HL-60 (cell line): ENCODE results near the gene RIPOR2.

ENCODE experiments used
- DNase-seq, 2 experiments: peaks; one replicate each; pipeline ENCODE4 v3.0.0-alpha.2; 2010 to 2020; ENCODE audit warnings: low read depth in 1 of 2, low spot score in 1 of 2
- H3K27ac ChIP-seq: fragments of 250-450 bp; sonication (Bioruptor Pico); replicated peaks from 2 replicates; pipeline ENCODE4 v1.5.1; 2020; ENCODE audit warnings: mild to moderate bottlenecking, moderate library complexity
- H3K27me3 ChIP-seq: fragments of 250-450 bp; sonication (Bioruptor Pico); 2 replicates; pipeline ENCODE4 v1.5.1; 2021; ENCODE audit warnings: mild to moderate bottlenecking, moderate library complexity; ENCODE audit not compliant: insufficient read depth, poor library complexity, severe bottlenecking
- H3K4me3 ChIP-seq: replicated peaks from 2 replicates; pipeline ENCODE4 v1.5.1; 2011; ENCODE audit warnings: mild to moderate bottlenecking, control low read depth, low read length; ENCODE audit not compliant: insufficient read depth
- CTCF ChIP-seq: IDR thresholded peaks from one replicate; pipeline ENCODE4 v1.5.1; 2011; ENCODE audit warnings: low read length, control low read depth, inconsistent platforms; ENCODE audit not compliant: insufficient read depth
- GABPA ChIP-seq: IDR thresholded peaks from 2 replicates; pipeline ENCODE4 v1.6.1; 2012; ENCODE audit warnings: low read depth
- POLR2AphosphoS5 ChIP-seq: IDR thresholded peaks from 2 replicates; pipeline ENCODE4 v1.6.1; 2012; ENCODE audit warnings: low read depth
- REST ChIP-seq: IDR thresholded peaks from 2 replicates; pipeline ENCODE4 v1.6.1; 2012; ENCODE audit warnings: low read depth; ENCODE audit not compliant: insufficient replicate concordance
- SPI1 ChIP-seq: IDR thresholded peaks from 2 replicates; pipeline ENCODE4 v1.6.1; 2012; ENCODE audit warnings: low read depth, mild to moderate bottlenecking, borderline replicate concordance

RIPOR2 gene

GRCh38 chr6:24838994-24839393, 96.8 kb downstream of the RIPOR2 start:
- Histone ChIP-seq H3K27ac (no peak overlapping the region), H3K27me3 (no peaks in the 10 kb centered on the region), H3K4me3 (no peak overlapping the region)
- no peak for DNase-seq
- TF ChIP-seq CTCF (no peak), REST (no peak), SPI1 (no peak), GABPA (no peak), POLR2AphosphoS5 (no peak)

GRCh38 chr6:24838081-24838480, 97.7 kb downstream of the RIPOR2 start:
- Histone ChIP-seq H3K27me3 (no peaks in the 10 kb centered on the region), H3K27ac (no peak overlapping the region), H3K4me3 (no peak overlapping the region)
- DNase-seq = no peak
- TF ChIP-seq CTCF = no peak
- TF ChIP-seq SPI1 = no peak
- TF ChIP-seq REST = no peak
- no peak for TF ChIP-seq POLR2AphosphoS5
- TF ChIP-seq GABPA = no peak

GRCh38 chr6:24836109-24836508, 99.7 kb downstream of the RIPOR2 start:
- Histone ChIP-seq H3K27me3 (no peaks in the 10 kb centered on the region), H3K4me3 (no peak overlapping the region), H3K27ac (no peak overlapping the region)
- TF ChIP-seq SPI1 (no peak), POLR2AphosphoS5 (no peak)
- no peak for DNase-seq

- TF ChIP-seq CTCF = no peak
- TF ChIP-seq POLR2AphosphoS5 = no peak
- no peak for TF ChIP-seq SPI1
- no peak for TF ChIP-seq GABPA
- no peak for TF ChIP-seq REST
- no peak for DNase-seq
- Histone ChIP-seq H3K27ac (no peak overlapping the region), H3K27me3 (no peaks in the 10 kb centered on the region), H3K4me3 (no peak overlapping the region)
Observed at GRCh38 chr6:24833711-24834386, 101.9 kb downstream of the RIPOR2 start.
